Right hindlimb (tissue), 1 donor: ENCODE data around the gene WASF1.
A peak's percentile ranks its signal among the peaks of the same experiment; 100 is the strongest.

ENCODE experiments used
- DNase-seq: peaks from one replicate; pipeline ENCODE4 v3.0.0-alpha.2; 2018

WASF1 gene

GRCh38 chr6:110179406-110180227 is at the start of gene WASF1:
Gene WASF1, minus strand, starts transcription at chr6:110179670. Its CDS starts 52,069 bp downstream, at chr6:110127601.
- DNase-seq = peak; percentile 98

GRCh38 chr6:110226261-110226660 is 46.8 kb upstream of the WASF1 start:
- no peak for DNase-seq

GRCh38 chr6:110221738-110222137 is 42.3 kb upstream of the WASF1 start:
- DNase-seq = no peak

GRCh38 chr6:110217266-110217665 is 37.8 kb upstream of the WASF1 start:
- no peak for DNase-seq

- DNase-seq = no peak
Observed at GRCh38 chr6:110216140-110216539, 36.7 kb upstream of the WASF1 start.

- no peak for DNase-seq
Observed at GRCh38 chr6:110214338-110214737, 34.9 kb upstream of the WASF1 start.

GRCh38 chr6:110211753-110212152 is 32.3 kb upstream of the WASF1 start:
- DNase-seq = no peak

- DNase-seq = no peak
Observed at GRCh38 chr6:110207652-110208051, 28.2 kb upstream of the WASF1 start.

- DNase-seq = no peak
Observed at GRCh38 chr6:110201151-110201884, 21.8 kb upstream of the WASF1 start.

GRCh38 chr6:110198561-110198960 is 19.1 kb upstream of the WASF1 start:
- no peak for DNase-seq

GRCh38 chr6:110196874-110197273 is 17.4 kb upstream of the WASF1 start:
- no peak for DNase-seq

GRCh38 chr6:110195639-110196038 is 16.2 kb upstream of the WASF1 start:
- no peak for DNase-seq

- no peak for DNase-seq
Observed at GRCh38 chr6:110191477-110191876, 12.0 kb upstream of the WASF1 start.

GRCh38 chr6:110190726-110191125 is 11.3 kb upstream of the WASF1 start:
- no peak for DNase-seq

- no peak for DNase-seq
Observed at GRCh38 chr6:110188791-110189190, 9.3 kb upstream of the WASF1 start.

GRCh38 chr6:110185879-110186278 is 6.4 kb upstream of the WASF1 start:
- no peak for DNase-seq

- DNase-seq = no peak
Observed at GRCh38 chr6:110183292-110183885, 3.9 kb upstream of the WASF1 start.

GRCh38 chr6:110181131-110182030 is 1.9 kb upstream of the WASF1 start:
- DNase-seq = no peak

GRCh38 chr6:110180228-110181008 is 948 bp upstream of the WASF1 start, which contains the start of gene CDC40:
Gene CDC40, plus strand, starts transcription at chr6:110180427. Its CDS starts 18 bp downstream, at chr6:110180445.
- peak; percentile 76 for DNase-seq

GRCh38 chr6:110178626-110179405 is 654 bp downstream of the WASF1 start:
- DNase-seq = peak; percentile 56
